Esophagus muscularis mucosa (tissue), 4 donors: Measurements from ENCODE around the gene TMEM120A. TPM values are rescaled to one million over a fixed set of nuclear protein-coding genes. Genes with fewer than 3 reads are reported as not detected.

Experiments used
- DNase-seq: peaks from one replicate; pipeline ENCODE4 v3.0.0-alpha.2; 2017; ENCODE audit errors: extremely low spot score
- H3K27ac ChIP-seq, 4 donors: fragments of 200-600 bp; sonication (generic); replicated peaks in 1 of 4; 1 replicate in 3 of 4; 2 replicates in 1 of 4; pipeline ENCODE4 v1.5.1; 2016 to 2019; ENCODE audit warnings: mild to moderate bottlenecking in 1 of 4
- H3K27me3 ChIP-seq, 4 donors: fragments of 200-600 bp; sonication (generic); one replicate each; pipeline versions ENCODE4 v1.5.1 to v1.6.0; 2016 to 2019
- H3K36me3 ChIP-seq, 4 donors: fragments of 200-600 bp; sonication (generic); one replicate each; pipeline ENCODE4 v1.5.1; 2016 to 2019
- H3K4me1 ChIP-seq, 4 donors: fragments of 200-600 bp; sonication (generic); one replicate each; pipeline ENCODE4 v1.5.1; 2016 to 2019
- H3K4me3 ChIP-seq, 4 donors: fragments of 200-600 bp; sonication (generic); 1 replicate in 2 of 4; 2 replicates in 2 of 4; pipeline ENCODE4 v1.5.1; 2016 to 2019; ENCODE audit warnings: mild to moderate bottlenecking in 4 of 4, moderate library complexity in 1 of 4
- H3K9me3 ChIP-seq, 4 donors: fragments of 200-600 bp; sonication (generic); 1 replicate in 3 of 4; 2 replicates in 1 of 4; pipeline ENCODE4 v1.5.1; 2016 to 2019
- CTCF ChIP-seq, 3 experiments: fragments of 200-600 bp in 2 of 3; fragments of 450-650 bp in 1 of 3; sonication (generic) in 2 of 3; IDR thresholded peaks; one replicate each; pipeline ENCODE4 v1.5.1; 2017 to 2019; ENCODE audit warnings: antibody characterized with exemption in 3 of 3, mild to moderate bottlenecking in 2 of 3, moderate library complexity in 1 of 3
- EP300 ChIP-seq: sonication (generic); formaldehyde crosslinking; IDR thresholded peaks from one replicate; pipeline ENCODE4 v1.6.1; 2017; ENCODE audit warnings: antibody characterized with exemption
- POLR2A ChIP-seq: fragments of 450-650 bp; IDR thresholded peaks from one replicate; pipeline ENCODE4 v1.6.1; 2017; ENCODE audit warnings: antibody characterized with exemption, moderate library complexity, mild to moderate bottlenecking, low read depth
- POLR2AphosphoS5 ChIP-seq, 2 donors: sonication (generic); formaldehyde crosslinking; IDR thresholded peaks; one replicate each; pipeline ENCODE4 v1.6.1; 2017; ENCODE audit warnings: antibody characterized with exemption in 2 of 2
- WGBS: methylation state at CpG from one replicate; pipeline ENCODE4 v1.1.5; 2018; 5-methylcytosine and 5-hydroxymethylcytosine counted together
- intact Hi-C: fragments of 100-400 bp; cut with DNase I; formaldehyde crosslinking; loops from one replicate; pipeline ENCODE4 v1.15.1; 2023
- total RNA-seq, 4 donors: library from RNA; depleted of rRNA; stranded (reverse); fragments of >200 nt; gene quantifications; one replicate each; pipeline versions ENCODE4 v1.1.0 to v1.2.1, GENCODE V29; 2016

TMEM120A gene
- total RNA-seq, 4 donors from 2014 or later: 23.2 to 37.8 (median 31.2) TPM

- 88% methylated on average over 31 of the region's 32 CpGs for WGBS
- no peak for DNase-seq
- intact Hi-C loops: no loop called here
- Histone ChIP-seq H3K9me3 (no peaks in the 10 kb centered on the region), H3K27me3 (no peaks in the 10 kb centered on the region), H3K4me3 (no peak overlapping the region), H3K4me1 (peaks cover 18 to 40% (median 27%) of the 10 kb centered on the region in 4 donors), H3K36me3 (peaks cover 23 to 69% (median 64%) of the 10 kb centered on the region in 4 donors), H3K27ac (peak overlapping the region in 1 of 4 donors; percentile 30)
- TF ChIP-seq CTCF (IDR thresholded peaks at IDR 0.05): no peak
- no peak for TF ChIP-seq EP300
- no peak for TF ChIP-seq POLR2A
- no peak for TF ChIP-seq POLR2AphosphoS5 (IDR thresholded peaks at IDR 0.05)
These were observed 7.2 kb downstream of the TMEM120A start for GRCh38 chr7:75987026-75987804.

GRCh38 chr7:75986147-75986781, 8.1 kb downstream of the TMEM120A start:
- DNase-seq: no peak
- Histone ChIP-seq H3K36me3 (peaks cover 27 to 71% (median 70%) of the 10 kb centered on the region in 4 donors), H3K4me1 (peaks cover 14 to 36% (median 20%) of the 10 kb centered on the region in 4 donors), H3K27ac (no peak overlapping the region), H3K4me3 (no peak overlapping the region), H3K27me3 (no peaks in the 10 kb centered on the region), H3K9me3 (no peaks in the 10 kb centered on the region)
- intact Hi-C loops: no loop called here
- WGBS: 78% methylated on average over 12 of the region's 20 CpGs
- no peak for TF ChIP-seq CTCF (IDR thresholded peaks at IDR 0.05)
- TF ChIP-seq EP300: no peak
- TF ChIP-seq POLR2AphosphoS5 (IDR thresholded peaks at IDR 0.05): no peak
- no peak for TF ChIP-seq POLR2A

GRCh38 chr7:75985518-75986146, 8.8 kb downstream of the TMEM120A start:
- no peaks in the 10 kb centered on the region for H3K27me3 ChIP-seq
- H3K27ac ChIP-seq: no peak overlapping the region
- DNase-seq: no peak
- H3K4me3 ChIP-seq: no peak overlapping the region
- TF ChIP-seq EP300: no peak
- TF ChIP-seq CTCF (IDR thresholded peaks at IDR 0.05): no peak
- TF ChIP-seq POLR2A: no peak
- TF ChIP-seq POLR2AphosphoS5 (IDR thresholded peaks at IDR 0.05): no peak
- peaks cover 12 to 30% (median 17%) of the 10 kb centered on the region in 4 donors for H3K4me1 ChIP-seq
- intact Hi-C loops: no loop called here
- 91% methylated on average over 31 of the region's 41 CpGs for WGBS
- peaks cover 27 to 78% (median 77%) of the 10 kb centered on the region in 4 donors for H3K36me3 ChIP-seq
- no peaks in the 10 kb centered on the region for H3K9me3 ChIP-seq

- no peaks in the 10 kb centered on the region for H3K27me3 ChIP-seq
- intact Hi-C loops: no loop called here
- no peak for DNase-seq
- WGBS: no CpG with 5 or more reads among the region's 21 CpGs
- H3K4me1 ChIP-seq: peaks cover 8 to 25% (median 14%) of the 10 kb centered on the region in 4 donors
- no peak for TF ChIP-seq EP300
- TF ChIP-seq POLR2AphosphoS5 (IDR thresholded peaks at IDR 0.05): no peak
- TF ChIP-seq POLR2A: no peak
- no peak for TF ChIP-seq CTCF (IDR thresholded peaks at IDR 0.05)
- H3K27ac ChIP-seq: peak overlapping the region in 1 of 4 donors; percentile 7
- no peaks in the 10 kb centered on the region for H3K9me3 ChIP-seq
- no peak overlapping the region for H3K4me3 ChIP-seq
- peaks cover 33 to 84% (median 82%) of the 10 kb centered on the region in 4 donors for H3K36me3 ChIP-seq
These were observed 9.3 kb downstream of the TMEM120A start for GRCh38 chr7:75985009-75985517.
